ENCODE results near the gene DENND1A. TPM values are rescaled to one million over a fixed set of nuclear protein-coding genes. Genes with fewer than 3 reads are reported as not detected.

The DENND1A gene
- total and polyA plus RNA-seq, 2 of the 13 experiments (the other 11 are each of a cell fraction or from before 2014, with no cell fraction given) = 14.8 to 30.1 TPM

- no peak for TF ChIP-seq ELK4 (CRISPR knock-in tag; IDR thresholded peaks at IDR 0.05; ENCODE audit: borderline replicate concordance)
- TF ChIP-seq CENPT (CRISPR knock-in tag; IDR thresholded peaks at IDR 0.05; ENCODE audit: low read depth) = no peak
- TF ChIP-seq IKZF5 (CRISPR knock-in tag; IDR thresholded peaks at IDR 0.05) = peak; percentile 46; the same call in 1 of the 2 replicates
- TF ChIP-seq KDM5B (CRISPR knock-in tag; IDR thresholded peaks at IDR 0.05; ENCODE audit: borderline replicate concordance) = peak; percentile 93
- TF ChIP-seq ZNF766 (CRISPR knock-in tag; IDR thresholded peaks at IDR 0.05; ENCODE audit: borderline replicate concordance) = 0 out of 2 replicates have a peak, but pooled peaks have one; percentile 12
- TF ChIP-seq KMT2B (CRISPR knock-in tag; IDR thresholded peaks at IDR 0.05) = peak; percentile 65
- 0 out of 2 replicates have a peak, but pooled peaks have one; percentile 60 for TF ChIP-seq HIVEP1 (CRISPR knock-in tag; IDR thresholded peaks at IDR 0.05)
- TF ChIP-seq CBX2 (IDR thresholded peaks at IDR 0.05; ENCODE audit: low read depth, low read length) = no peak
- TF ChIP-seq CBX2 (CRISPR knock-in tag; IDR thresholded peaks at IDR 0.05; ENCODE audit: low read depth) = no peak
- peak; percentile 44; the same call in 1 of the 2 replicates for TF ChIP-seq ARNTL (CRISPR knock-in tag; IDR thresholded peaks at IDR 0.05)
- TF ChIP-seq ZNF607 (CRISPR knock-in tag; IDR thresholded peaks at IDR 0.05; ENCODE audit: borderline replicate concordance) = peak; percentile 83; the same call in 1 of the 2 replicates
- 0 out of 2 replicates have a peak, but pooled peaks have one; percentile 14 for TF ChIP-seq ZNF441 (CRISPR knock-in tag; IDR thresholded peaks at IDR 0.05; ENCODE audit: borderline replicate concordance)
- TF ChIP-seq ZNF333 (CRISPR knock-in tag; IDR thresholded peaks at IDR 0.05; ENCODE audit: borderline replicate concordance) = no peak
- TF ChIP-seq KDM2A (CRISPR knock-in tag; IDR thresholded peaks at IDR 0.05; ENCODE audit: borderline replicate concordance, low read depth) = no peak
- TF ChIP-seq FOXA1 (IDR thresholded peaks at IDR 0.05) = no peak
- TF ChIP-seq FOXA1 (CRISPR knock-in tag; IDR thresholded peaks at IDR 0.05) = no peak
- peak; percentile 60 for TF ChIP-seq MEIS2 (CRISPR knock-in tag; IDR thresholded peaks at IDR 0.05)
- TF ChIP-seq, protein P1, sequence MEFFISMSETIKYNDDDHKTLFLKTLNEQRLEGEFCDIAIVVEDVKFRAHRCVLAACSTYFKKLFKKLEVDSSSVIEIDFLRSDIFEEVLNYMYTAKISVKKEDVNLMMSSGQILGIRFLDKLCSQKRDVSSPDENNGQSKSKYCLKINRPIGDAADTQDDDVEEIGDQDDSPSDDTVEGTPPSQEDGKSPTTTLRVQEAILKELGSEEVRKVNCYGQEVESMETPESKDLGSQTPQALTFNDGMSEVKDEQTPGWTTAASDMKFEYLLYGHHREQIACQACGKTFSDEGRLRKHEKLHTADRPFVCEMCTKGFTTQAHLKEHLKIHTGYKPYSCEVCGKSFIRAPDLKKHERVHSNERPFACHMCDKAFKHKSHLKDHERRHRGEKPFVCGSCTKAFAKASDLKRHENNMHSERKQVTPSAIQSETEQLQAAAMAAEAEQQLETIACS (CRISPR knock-in tag; IDR thresholded peaks at IDR 0.05) = peak; percentile 85
- no peak for TF ChIP-seq TARDBP (CRISPR knock-in tag; IDR thresholded peaks at IDR 0.05)
- TF ChIP-seq, protein P2, sequence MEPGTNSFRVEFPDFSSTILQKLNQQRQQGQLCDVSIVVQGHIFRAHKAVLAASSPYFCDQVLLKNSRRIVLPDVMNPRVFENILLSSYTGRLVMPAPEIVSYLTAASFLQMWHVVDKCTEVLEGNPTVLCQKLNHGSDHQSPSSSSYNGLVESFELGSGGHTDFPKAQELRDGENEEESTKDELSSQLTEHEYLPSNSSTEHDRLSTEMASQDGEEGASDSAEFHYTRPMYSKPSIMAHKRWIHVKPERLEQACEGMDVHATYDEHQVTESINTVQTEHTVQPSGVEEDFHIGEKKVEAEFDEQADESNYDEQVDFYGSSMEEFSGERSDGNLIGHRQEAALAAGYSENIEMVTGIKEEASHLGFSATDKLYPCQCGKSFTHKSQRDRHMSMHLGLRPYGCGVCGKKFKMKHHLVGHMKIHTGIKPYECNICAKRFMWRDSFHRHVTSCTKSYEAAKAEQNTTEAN (CRISPR knock-in tag; conservative IDR thresholded peaks at IDR 0.05) = 0 out of 2 replicates have a peak, but pooled peaks have one; percentile 40
- TF ChIP-seq CHD2 (IDR thresholded peaks at IDR 0.05; ENCODE audit: low read depth, low read length) = no peak
- peak; percentile 45 for TF ChIP-seq HNRNPLL (IDR thresholded peaks at IDR 0.05; ENCODE audit: low read depth, low read length, poor library complexity, severe bottlenecking)
These were observed at the start of gene DENND1A (continued) for GRCh38 chr9:123929870-123930831.
